Breast epithelium (tissue), 3 donors: Measurements from ENCODE around the gene CAMTA1.

Experiments
- POLR2A ChIP-seq: fragments of 450-650 bp; IDR thresholded peaks from one replicate; pipeline ENCODE4 v1.6.1; 2016; ENCODE audit warnings: antibody characterized with exemption, mild to moderate bottlenecking, moderate library complexity
- TF ChIP-seq, protein P1 (sequence below), 3 donors: fragments of 450-650 bp; IDR thresholded peaks; one replicate each; pipeline ENCODE4 v1.5.1; 2016 to 2017; ENCODE audit warnings: antibody characterized with exemption in 3 of 3, mild to moderate bottlenecking in 3 of 3, moderate library complexity in 3 of 3

GRCh38 chr1:7358425-7358824, 573.2 kb downstream of the CAMTA1 start:
- no peak for TF ChIP-seq POLR2A
- TF ChIP-seq, protein P1, sequence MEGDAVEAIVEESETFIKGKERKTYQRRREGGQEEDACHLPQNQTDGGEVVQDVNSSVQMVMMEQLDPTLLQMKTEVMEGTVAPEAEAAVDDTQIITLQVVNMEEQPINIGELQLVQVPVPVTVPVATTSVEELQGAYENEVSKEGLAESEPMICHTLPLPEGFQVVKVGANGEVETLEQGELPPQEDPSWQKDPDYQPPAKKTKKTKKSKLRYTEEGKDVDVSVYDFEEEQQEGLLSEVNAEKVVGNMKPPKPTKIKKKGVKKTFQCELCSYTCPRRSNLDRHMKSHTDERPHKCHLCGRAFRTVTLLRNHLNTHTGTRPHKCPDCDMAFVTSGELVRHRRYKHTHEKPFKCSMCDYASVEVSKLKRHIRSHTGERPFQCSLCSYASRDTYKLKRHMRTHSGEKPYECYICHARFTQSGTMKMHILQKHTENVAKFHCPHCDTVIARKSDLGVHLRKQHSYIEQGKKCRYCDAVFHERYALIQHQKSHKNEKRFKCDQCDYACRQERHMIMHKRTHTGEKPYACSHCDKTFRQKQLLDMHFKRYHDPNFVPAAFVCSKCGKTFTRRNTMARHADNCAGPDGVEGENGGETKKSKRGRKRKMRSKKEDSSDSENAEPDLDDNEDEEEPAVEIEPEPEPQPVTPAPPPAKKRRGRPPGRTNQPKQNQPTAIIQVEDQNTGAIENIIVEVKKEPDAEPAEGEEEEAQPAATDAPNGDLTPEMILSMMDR (IDR thresholded peaks at IDR 0.05): no peak
